Endothelial cell of umbilical vein (primary cell): Measurements from ENCODE around the gene RTF2. TPM values are rescaled to one million over a fixed set of nuclear protein-coding genes. Genes with fewer than 3 reads are reported as not detected.

Experiments
- BruUV-seq: library from RNA; stranded (reverse); fragments of 400-500 nt; replicated peaks from 2 replicates; lab custom pipeline; 2021; lab: Mats Ljungman, UMichigan
- CTCF ChIA-PET: fragments of 300-600, 350-600 bp; sonication (Branson Sonifier 250); formaldehyde crosslinking; loops from one replicate; lab custom pipeline; 2021; ENCODE audit warnings: antibody characterized with exemption, inconsistent platforms; lab: Charles Lee
- POLR2A ChIA-PET: fragments of 300-600, 350-600 bp; sonication (Branson Sonifier 250); formaldehyde crosslinking; loops from one replicate; lab custom pipeline; 2021; ENCODE audit warnings: antibody characterized with exemption, inconsistent platforms; lab: Charles Lee
- DNase-seq: peaks from one replicate; pipeline ENCODE4 v3.0.0-alpha.2; 2011; ENCODE audit warnings: low read depth, low spot score
- FAIRE-seq: peaks from 2 replicates; lab custom pipeline; 2011; peaks lifted over from hg19 to GRCh38; lab: Jason Lieb, UNC
- H2AFZ ChIP-seq: 2 replicates; pipeline ENCODE4 v1.6.0; 2012; ENCODE audit warnings: low read depth, low read length, control low read depth, inconsistent platforms
- H3K27ac ChIP-seq: 2 replicates; pipeline ENCODE4 v1.5.1; 2011; ENCODE audit warnings: low read depth, mild to moderate bottlenecking, control low read depth, low read length, moderate library complexity; ENCODE audit not compliant: insufficient read depth
- H3K27me3 ChIP-seq, 2 experiments: 2 replicates each; pipeline versions ENCODE4 v1.6.0 to v1.6.1; 2011; ENCODE audit warnings: low read length in 2 of 2, mixed read lengths in 1 of 2; ENCODE audit not compliant: control insufficient read depth in 2 of 2, insufficient read depth in 2 of 2
- H3K36me3 ChIP-seq, 2 experiments: 2 replicates in 1 of 2; 3 replicates in 1 of 2; pipeline ENCODE4 v1.5.1; 2011; ENCODE audit warnings: low read length in 2 of 2, mild to moderate bottlenecking in 1 of 2, moderate library complexity in 1 of 2; ENCODE audit not compliant: control insufficient read depth in 2 of 2, insufficient read depth in 2 of 2; ENCODE audit errors: extremely low read depth in 1 of 2
- H3K4me1 ChIP-seq: 3 replicates; pipeline ENCODE4 v1.5.1; 2011; ENCODE audit warnings: mild to moderate bottlenecking, low read length; ENCODE audit not compliant: control insufficient read depth, insufficient read depth; ENCODE audit errors: extremely low read depth
- H3K4me2 ChIP-seq: 2 replicates; pipeline ENCODE4 v1.6.1; 2011; ENCODE audit warnings: low read length, control low read depth, mixed read lengths; ENCODE audit not compliant: insufficient read depth
- H3K4me3 ChIP-seq, 3 experiments: fragments of 200-600 bp in 1 of 3; sonication (generic), shearing (Covaris generic) in 1 of 3; replicated peaks in 1 of 3; 2 replicates each; pipeline ENCODE4 v1.5.1; 2011 to 2016; ENCODE audit warnings: control low read depth in 3 of 3, low read length in 3 of 3, mild to moderate bottlenecking in 2 of 3, inconsistent platforms in 1 of 3, low read depth in 1 of 3, moderate library complexity in 1 of 3; ENCODE audit not compliant: insufficient read depth in 1 of 3
- H3K79me2 ChIP-seq: 2 replicates; pipeline ENCODE4 v1.6.0; 2012; ENCODE audit warnings: low read length, inconsistent platforms; ENCODE audit not compliant: control insufficient read depth, insufficient read depth
- H3K9ac ChIP-seq: replicated peaks from 2 replicates; pipeline ENCODE3; 2011; ENCODE audit warnings: low read length, control low read depth; ENCODE audit not compliant: insufficient read depth; ENCODE audit errors: extremely low read depth
- H3K9me1 ChIP-seq: replicated peaks from 3 replicates; pipeline ENCODE4 v1.6.0; 2011; ENCODE audit warnings: mild to moderate bottlenecking, low read length; ENCODE audit not compliant: control insufficient read depth, insufficient read depth; ENCODE audit errors: extremely low read depth
- H3K9me3 ChIP-seq: replicated peaks from 2 replicates; pipeline ENCODE4 v1.5.1; 2012; ENCODE audit warnings: low read length, inconsistent platforms; ENCODE audit not compliant: control insufficient read depth, insufficient read depth
- H4K20me1 ChIP-seq: replicated peaks from 2 replicates; pipeline ENCODE3; 2011; ENCODE audit warnings: mild to moderate bottlenecking, low read length; ENCODE audit not compliant: control insufficient read depth, insufficient read depth; ENCODE audit errors: extremely low read depth
- CTCF ChIP-seq, 2 donors: IDR thresholded peaks; 1 replicate in 1 of 2; 2 replicates in 1 of 2; pipeline ENCODE4 v1.5.1; 2011; ENCODE audit warnings: low read length in 2 of 2, mild to moderate bottlenecking in 2 of 2, moderate library complexity in 2 of 2, control low read depth in 1 of 2, inconsistent platforms in 1 of 2, low read depth in 1 of 2; ENCODE audit not compliant: insufficient read depth in 1 of 2; ENCODE audit errors: extremely low read depth in 1 of 2
- EZH2 ChIP-seq: IDR thresholded peaks from 2 replicates; pipeline ENCODE4 v1.6.1; 2012; ENCODE audit warnings: borderline replicate concordance, low read depth, mild to moderate bottlenecking, moderate library complexity, low read length, inconsistent platforms; ENCODE audit not compliant: severe bottlenecking
- FOS ChIP-seq: IDR thresholded peaks from 2 replicates; pipeline ENCODE4 v1.6.1; 2011; ENCODE audit warnings: mild to moderate bottlenecking, low read length, moderate library complexity, borderline replicate concordance; ENCODE audit not compliant: insufficient read depth
- GATA2 ChIP-seq: IDR thresholded peaks from 2 replicates; pipeline ENCODE4 v1.7.0; 2011; ENCODE audit warnings: low read depth, mild to moderate bottlenecking, moderate library complexity, mixed read lengths, low read length; ENCODE audit not compliant: insufficient read length, insufficient read depth
- JUN ChIP-seq: IDR thresholded peaks from 2 replicates; pipeline ENCODE4 v1.6.1; 2011; ENCODE audit warnings: borderline replicate concordance, low read depth; ENCODE audit not compliant: insufficient read length, insufficient read depth
- MAX ChIP-seq: IDR thresholded peaks from 2 replicates; pipeline ENCODE4 v1.6.1; 2011; ENCODE audit not compliant: insufficient read depth, insufficient read length
- MYC ChIP-seq: IDR thresholded peaks from one replicate; pipeline ENCODE4 v1.6.1; 2011; ENCODE audit warnings: mild to moderate bottlenecking, low read depth, low read length
- POLR2A ChIP-seq: IDR thresholded peaks from 2 replicates; pipeline ENCODE4 v1.6.1; 2012; ENCODE audit warnings: low read depth, mild to moderate bottlenecking, control low read depth, low read length
- POLR2AphosphoS5 ChIP-seq: IDR thresholded peaks from 2 replicates; pipeline ENCODE4 v1.6.1; 2012; ENCODE audit warnings: low read depth, mild to moderate bottlenecking, control low read depth, low read length, moderate library complexity; ENCODE audit not compliant: insufficient read depth
- dilution Hi-C: fragments of 300-500 bp; cut with MboI; formaldehyde crosslinking; loops from one replicate; pipeline ENCODE4 v1.15.0; 2019; ENCODE audit warnings: low sequenced_read_pairs; ENCODE audit not compliant: extremely low pct_ligation_motif_present
- intact Hi-C: fragments of 100-400 bp; cut with micrococcal nuclease; formaldehyde crosslinking; loops from one replicate; pipeline ENCODE4 v1.10.0; 2022
- polyA plus RNA-seq, 4 experiments: library from polyadenylated mRNA; depleted of rRNA in 3 of 4; stranded (reverse) in 3 of 4; unstranded in 1 of 4; fragments of >200 nt; gene quantifications; 2 replicates each; pipeline versions ENCODE4 v1.2.1 to v1.2.3, GENCODE V29; 2011 to 2012; ENCODE audit warnings: missing spikeins in 1 of 4
- total RNA-seq: library from RNA; stranded (reverse); gene quantifications from 2 replicates; pipeline ENCODE4 v1.2.3, GENCODE V29; 2021

Gene RTF2
- total and polyA plus RNA-seq, 2 donors (not counting 3 experiments of a cell fraction or from before 2014, with no cell fraction given), result 68.8 to 84.7 TPM

GRCh38 chr20:56467968-56468315, 485 bp upstream of the RTF2 start:
- POLR2A ChIA-PET, result no interaction called here
- BruUV-seq, result no TSS peak

GRCh38 chr20:56469077-56469449, 636 bp downstream of the RTF2 start:
- peak overlapping the region; percentile 91 for H3K4me2 ChIP-seq
- DNase-seq, result no peak
- H3K79me2 ChIP-seq, result peaks cover 25% of the 10 kb centered on the region
- peak overlapping the region; percentile 83 to 95 (median 92) for H3K4me3 ChIP-seq
- H3K9me3 ChIP-seq, result no peaks in the 10 kb centered on the region
- no peaks in the 10 kb centered on the region for H4K20me1 ChIP-seq
- peaks cover 7% of the 10 kb centered on the region for H3K4me1 ChIP-seq
- POLR2A ChIA-PET, result no interaction called here
- H3K36me3 ChIP-seq, result peaks cover 0 to 5% of the 10 kb centered on the region in 2 experiments
- BruUV-seq, result no TSS peak
- H2AFZ ChIP-seq, result peak overlapping the region; percentile 66
- dilution Hi-C loops, result no loop called here
- H3K9ac ChIP-seq, result peak overlapping the region; percentile 94
- no peaks in the 10 kb centered on the region for H3K9me1 ChIP-seq
- CTCF ChIA-PET, result interaction anchor here (1.1 kb wide), 1 partner anchor 57 kb away, joined by 5 read pairs; the partner anchor contains the start of gene CASS4
- no peak for FAIRE-seq
- intact Hi-C loops, result no loop called here
- peaks cover 0 to 3% of the 10 kb centered on the region in 2 experiments for H3K27me3 ChIP-seq
- peak overlapping the region; percentile 87 for H3K27ac ChIP-seq
- TF ChIP-seq POLR2AphosphoS5, result no peak
- TF ChIP-seq MYC, result no peak
- TF ChIP-seq CTCF (IDR thresholded peaks at IDR 0.05; ENCODE audit: extremely low read depth in 1 of 2, insufficient read depth in 1 of 2, low read depth in 1 of 2, low read length in 2 of 2), result no peak
- TF ChIP-seq GATA2, result no peak
- TF ChIP-seq MAX, result no peak
- no peak for TF ChIP-seq POLR2A
- no peak for TF ChIP-seq EZH2
- TF ChIP-seq FOS, result no peak
- TF ChIP-seq JUN, result no peak

More at GRCh38 chr20:56467968-56468315, 485 bp upstream of the RTF2 start:
- peaks cover 0 to 3% of the 10 kb centered on the region in 2 experiments for H3K27me3 ChIP-seq
- dilution Hi-C loops, result no loop called here
- peak; percentile 59 for FAIRE-seq
- no peaks in the 10 kb centered on the region for H3K36me3 ChIP-seq
- H3K4me3 ChIP-seq, result peak overlapping the region; percentile 21 to 95 (median 83)
- peaks cover 7% of the 10 kb centered on the region for H3K4me1 ChIP-seq
- H4K20me1 ChIP-seq, result no peaks in the 10 kb centered on the region
- H3K27ac ChIP-seq, result peak overlapping the region; percentile 87
- intact Hi-C loops, result loop anchor here (1.0 kb wide), 5 partner anchors 46 to 110 kb away; partner anchors contain the start of genes AURKA, CSTF1 and FAM210B
- peak overlapping the region; percentile 60 for H3K4me2 ChIP-seq
- no peak for TF ChIP-seq FOS
- TF ChIP-seq POLR2A, result no peak
- no peak for TF ChIP-seq POLR2AphosphoS5
- H3K79me2 ChIP-seq, result peaks cover 25% of the 10 kb centered on the region
- CTCF ChIA-PET, result no interaction called here
- no peak for DNase-seq
- H3K9ac ChIP-seq, result peak overlapping the region; percentile 22
- peak overlapping the region; percentile 91 for H2AFZ ChIP-seq
- H3K9me1 ChIP-seq, result no peaks in the 10 kb centered on the region
- no peaks in the 10 kb centered on the region for H3K9me3 ChIP-seq
